BJ (cell line): ENCODE results near the gene IGFN1. TPM values are rescaled to one million over a fixed set of nuclear protein-coding genes. Genes with fewer than 3 reads are reported as not detected.

ENCODE experiments used
- CTCF ChIA-PET: fragments of 350-600 bp; formaldehyde crosslinking; extraction: SDS; loops from one replicate; lab custom pipeline; 2021; ENCODE audit warnings: antibody characterized with exemption, inconsistent platforms; lab: Yijun Ruan, JAX
- POLR2A ChIA-PET: fragments of 300-600 bp; sonication (Branson Sonifier 250); formaldehyde crosslinking; extraction: SDS; loops from one replicate; lab custom pipeline; 2021; ENCODE audit warnings: antibody characterized with exemption; lab: Charles Lee
- DNase-seq: peaks from one replicate; pipeline ENCODE4 v3.0.0-alpha.2; 2011; ENCODE audit warnings: low read depth
- H3K27me3 ChIP-seq: 2 replicates; pipeline ENCODE4 v1.6.0; 2011; ENCODE audit warnings: low read length; ENCODE audit not compliant: control insufficient read depth, insufficient read depth
- H3K36me3 ChIP-seq: 2 replicates; pipeline ENCODE4 v1.5.1; 2011; ENCODE audit warnings: low read length; ENCODE audit not compliant: control insufficient read depth, insufficient read depth
- H3K4me3 ChIP-seq: 2 replicates; pipeline ENCODE4 v1.5.1; 2011; ENCODE audit warnings: low read depth, mild to moderate bottlenecking, control low read depth, low read length
- CTCF ChIP-seq: IDR thresholded peaks from 2 replicates; pipeline ENCODE4 v1.5.1; 2011; ENCODE audit warnings: low read depth, mild to moderate bottlenecking, control low read depth, inconsistent platforms, low read length, moderate library complexity; ENCODE audit not compliant: insufficient read depth
- polyA plus RNA-seq: library from polyadenylated mRNA; depleted of rRNA; stranded (reverse); fragments of >200 nt; gene quantifications from 2 replicates; pipeline ENCODE4 v1.2.3, GENCODE V29; 2011

Gene IGFN1
- polyA plus RNA-seq, 1 experiment = not detected

GRCh38 chr1:201215531-201216357, 25.1 kb downstream of the IGFN1 start:
- no peak for TF ChIP-seq CTCF
- ChIA-PET POLR2A (no interaction called here), CTCF (interaction anchor here (1.3 to 2.0 kb wide), 2 partner anchors 30 to 129 kb away, joined by 3 to 5 read pairs; no protein-coding TSS in a partner anchor)
- H3K27me3 ChIP-seq = peaks cover 9% of the 10 kb centered on the region
- no peak for DNase-seq
- H3K36me3 ChIP-seq = no peaks in the 10 kb centered on the region
- no peak overlapping the region for H3K4me3 ChIP-seq

- no peak for DNase-seq
- ChIA-PET POLR2A (no interaction called here), CTCF (interaction anchor here (0.6 to 2.0 kb wide), 3 partner anchors 10 to 130 kb away, joined by 3 to 5 read pairs (median 5); no protein-coding TSS in a partner anchor)
- no peak overlapping the region for H3K4me3 ChIP-seq
- H3K27me3 ChIP-seq = peaks cover 9% of the 10 kb centered on the region
- TF ChIP-seq CTCF = no peak
- no peaks in the 10 kb centered on the region for H3K36me3 ChIP-seq
These were observed 25.9 kb downstream of the IGFN1 start for GRCh38 chr1:201216395-201217085.

- no peak overlapping the region for H3K4me3 ChIP-seq
- ChIA-PET CTCF (interaction anchor here (1.0 kb wide), 1 partner anchor 9 kb away, joined by 5 read pairs; no protein-coding TSS in a partner anchor), POLR2A (no interaction called here)
These were observed 26.5 kb downstream of the IGFN1 start for GRCh38 chr1:201217146-201217545.

GRCh38 chr1:201217851-201218250, 27.2 kb downstream of the IGFN1 start:
- no peak for TF ChIP-seq CTCF
- Histone ChIP-seq H3K4me3 (no peak overlapping the region), H3K36me3 (no peaks in the 10 kb centered on the region), H3K27me3 (peaks cover 2% of the 10 kb centered on the region)
- POLR2A ChIA-PET = no interaction called here
- CTCF ChIA-PET = interaction anchor here (1.0 kb wide), 1 partner anchor 8 kb away, joined by 5 read pairs; no protein-coding TSS in a partner anchor
- no peak for DNase-seq

More at GRCh38 chr1:201217146-201217545, 26.5 kb downstream of the IGFN1 start:
- DNase-seq = no peak
- Histone ChIP-seq H3K27me3 (peaks cover 4% of the 10 kb centered on the region), H3K36me3 (no peaks in the 10 kb centered on the region)
- TF ChIP-seq CTCF = no peak

- no peak for DNase-seq
- ChIA-PET CTCF (interaction anchor here (0.9 to 1.0 kb wide), 2 partner anchors 9 to 133 kb away, joined by 3 read pairs; no protein-coding TSS in a partner anchor), POLR2A (no interaction called here)
- Histone ChIP-seq H3K27me3 (peaks cover 1% of the 10 kb centered on the region), H3K4me3 (no peak overlapping the region), H3K36me3 (no peaks in the 10 kb centered on the region)
- no peak for TF ChIP-seq CTCF
These were observed 27.8 kb downstream of the IGFN1 start for GRCh38 chr1:201218409-201218808.
